Endothelial cell of umbilical vein (primary cell): Measurements from ENCODE around the gene ACTA2. TPM values are rescaled to one million over a fixed set of nuclear protein-coding genes. Genes with fewer than 3 reads are reported as not detected.

Experiments
- BruUV-seq: library from RNA; stranded (reverse); fragments of 400-500 nt; replicated peaks from 2 replicates; lab custom pipeline; 2021; lab: Mats Ljungman, UMichigan
- CTCF ChIA-PET: fragments of 300-600, 350-600 bp; sonication (Branson Sonifier 250); formaldehyde crosslinking; loops from one replicate; lab custom pipeline; 2021; ENCODE audit warnings: antibody characterized with exemption, inconsistent platforms; lab: Charles Lee
- POLR2A ChIA-PET: fragments of 300-600, 350-600 bp; sonication (Branson Sonifier 250); formaldehyde crosslinking; loops from one replicate; lab custom pipeline; 2021; ENCODE audit warnings: antibody characterized with exemption, inconsistent platforms; lab: Charles Lee
- DNase-seq: peaks from one replicate; pipeline ENCODE4 v3.0.0-alpha.2; 2011; ENCODE audit warnings: low read depth, low spot score
- FAIRE-seq: peaks from 2 replicates; lab custom pipeline; 2011; peaks lifted over from hg19 to GRCh38; lab: Jason Lieb, UNC
- H2AFZ ChIP-seq: 2 replicates; pipeline ENCODE4 v1.6.0; 2012; ENCODE audit warnings: low read depth, low read length, control low read depth, inconsistent platforms
- H3K27ac ChIP-seq: 2 replicates; pipeline ENCODE4 v1.5.1; 2011; ENCODE audit warnings: low read depth, mild to moderate bottlenecking, control low read depth, low read length, moderate library complexity; ENCODE audit not compliant: insufficient read depth
- H3K27me3 ChIP-seq, 2 experiments: 2 replicates each; pipeline versions ENCODE4 v1.6.0 to v1.6.1; 2011; ENCODE audit warnings: low read length in 2 of 2, mixed read lengths in 1 of 2; ENCODE audit not compliant: control insufficient read depth in 2 of 2, insufficient read depth in 2 of 2
- H3K36me3 ChIP-seq, 2 experiments: 2 replicates in 1 of 2; 3 replicates in 1 of 2; pipeline ENCODE4 v1.5.1; 2011; ENCODE audit warnings: low read length in 2 of 2, mild to moderate bottlenecking in 1 of 2, moderate library complexity in 1 of 2; ENCODE audit not compliant: control insufficient read depth in 2 of 2, insufficient read depth in 2 of 2; ENCODE audit errors: extremely low read depth in 1 of 2
- H3K4me1 ChIP-seq: 3 replicates; pipeline ENCODE4 v1.5.1; 2011; ENCODE audit warnings: mild to moderate bottlenecking, low read length; ENCODE audit not compliant: control insufficient read depth, insufficient read depth; ENCODE audit errors: extremely low read depth
- H3K4me2 ChIP-seq: 2 replicates; pipeline ENCODE4 v1.6.1; 2011; ENCODE audit warnings: low read length, control low read depth, mixed read lengths; ENCODE audit not compliant: insufficient read depth
- H3K4me3 ChIP-seq, 3 experiments: fragments of 200-600 bp in 1 of 3; sonication (generic), shearing (Covaris generic) in 1 of 3; replicated peaks in 1 of 3; 2 replicates each; pipeline ENCODE4 v1.5.1; 2011 to 2016; ENCODE audit warnings: control low read depth in 3 of 3, low read length in 3 of 3, mild to moderate bottlenecking in 2 of 3, inconsistent platforms in 1 of 3, low read depth in 1 of 3, moderate library complexity in 1 of 3; ENCODE audit not compliant: insufficient read depth in 1 of 3
- H3K79me2 ChIP-seq: 2 replicates; pipeline ENCODE4 v1.6.0; 2012; ENCODE audit warnings: low read length, inconsistent platforms; ENCODE audit not compliant: control insufficient read depth, insufficient read depth
- H3K9ac ChIP-seq: replicated peaks from 2 replicates; pipeline ENCODE3; 2011; ENCODE audit warnings: low read length, control low read depth; ENCODE audit not compliant: insufficient read depth; ENCODE audit errors: extremely low read depth
- H3K9me1 ChIP-seq: replicated peaks from 3 replicates; pipeline ENCODE4 v1.6.0; 2011; ENCODE audit warnings: mild to moderate bottlenecking, low read length; ENCODE audit not compliant: control insufficient read depth, insufficient read depth; ENCODE audit errors: extremely low read depth
- H3K9me3 ChIP-seq: replicated peaks from 2 replicates; pipeline ENCODE4 v1.5.1; 2012; ENCODE audit warnings: low read length, inconsistent platforms; ENCODE audit not compliant: control insufficient read depth, insufficient read depth
- H4K20me1 ChIP-seq: replicated peaks from 2 replicates; pipeline ENCODE3; 2011; ENCODE audit warnings: mild to moderate bottlenecking, low read length; ENCODE audit not compliant: control insufficient read depth, insufficient read depth; ENCODE audit errors: extremely low read depth
- EZH2 ChIP-seq: IDR thresholded peaks from 2 replicates; pipeline ENCODE4 v1.6.1; 2012; ENCODE audit warnings: borderline replicate concordance, low read depth, mild to moderate bottlenecking, moderate library complexity, low read length, inconsistent platforms; ENCODE audit not compliant: severe bottlenecking
- FOS ChIP-seq: IDR thresholded peaks from 2 replicates; pipeline ENCODE4 v1.6.1; 2011; ENCODE audit warnings: mild to moderate bottlenecking, low read length, moderate library complexity, borderline replicate concordance; ENCODE audit not compliant: insufficient read depth
- GATA2 ChIP-seq: IDR thresholded peaks from 2 replicates; pipeline ENCODE4 v1.7.0; 2011; ENCODE audit warnings: low read depth, mild to moderate bottlenecking, moderate library complexity, mixed read lengths, low read length; ENCODE audit not compliant: insufficient read length, insufficient read depth
- MAX ChIP-seq: IDR thresholded peaks from 2 replicates; pipeline ENCODE4 v1.6.1; 2011; ENCODE audit not compliant: insufficient read depth, insufficient read length
- MYC ChIP-seq: IDR thresholded peaks from one replicate; pipeline ENCODE4 v1.6.1; 2011; ENCODE audit warnings: mild to moderate bottlenecking, low read depth, low read length
- POLR2A ChIP-seq: IDR thresholded peaks from 2 replicates; pipeline ENCODE4 v1.6.1; 2012; ENCODE audit warnings: low read depth, mild to moderate bottlenecking, control low read depth, low read length
- POLR2AphosphoS5 ChIP-seq: IDR thresholded peaks from 2 replicates; pipeline ENCODE4 v1.6.1; 2012; ENCODE audit warnings: low read depth, mild to moderate bottlenecking, control low read depth, low read length, moderate library complexity; ENCODE audit not compliant: insufficient read depth
- dilution Hi-C: fragments of 300-500 bp; cut with MboI; formaldehyde crosslinking; loops from one replicate; pipeline ENCODE4 v1.15.0; 2019; ENCODE audit warnings: low sequenced_read_pairs; ENCODE audit not compliant: extremely low pct_ligation_motif_present
- intact Hi-C: fragments of 100-400 bp; cut with micrococcal nuclease; formaldehyde crosslinking; loops from one replicate; pipeline ENCODE4 v1.10.0; 2022
- polyA plus RNA-seq, 4 experiments: library from polyadenylated mRNA; depleted of rRNA in 3 of 4; stranded (reverse) in 3 of 4; unstranded in 1 of 4; fragments of >200 nt; gene quantifications; 2 replicates each; pipeline versions ENCODE4 v1.2.1 to v1.2.3, GENCODE V29; 2011 to 2012; ENCODE audit warnings: missing spikeins in 1 of 4
- total RNA-seq: library from RNA; stranded (reverse); gene quantifications from 2 replicates; pipeline ENCODE4 v1.2.3, GENCODE V29; 2021
- TF ChIP-seq, protein P1 (sequence below), 2 donors: IDR thresholded peaks; 1 replicate in 1 of 2; 2 replicates in 1 of 2; pipeline ENCODE4 v1.5.1; 2011; ENCODE audit warnings: low read length in 2 of 2, mild to moderate bottlenecking in 2 of 2, moderate library complexity in 2 of 2, control low read depth in 1 of 2, inconsistent platforms in 1 of 2, low read depth in 1 of 2; ENCODE audit not compliant: insufficient read depth in 1 of 2; ENCODE audit errors: extremely low read depth in 1 of 2

Gene ACTA2
- total and polyA plus RNA-seq, 2 donors (not counting 3 experiments of a cell fraction or from before 2014, with no cell fraction given) = 6.3 to 9.7 TPM

- TF ChIP-seq MAX = no peak
- TF ChIP-seq, protein P1, sequence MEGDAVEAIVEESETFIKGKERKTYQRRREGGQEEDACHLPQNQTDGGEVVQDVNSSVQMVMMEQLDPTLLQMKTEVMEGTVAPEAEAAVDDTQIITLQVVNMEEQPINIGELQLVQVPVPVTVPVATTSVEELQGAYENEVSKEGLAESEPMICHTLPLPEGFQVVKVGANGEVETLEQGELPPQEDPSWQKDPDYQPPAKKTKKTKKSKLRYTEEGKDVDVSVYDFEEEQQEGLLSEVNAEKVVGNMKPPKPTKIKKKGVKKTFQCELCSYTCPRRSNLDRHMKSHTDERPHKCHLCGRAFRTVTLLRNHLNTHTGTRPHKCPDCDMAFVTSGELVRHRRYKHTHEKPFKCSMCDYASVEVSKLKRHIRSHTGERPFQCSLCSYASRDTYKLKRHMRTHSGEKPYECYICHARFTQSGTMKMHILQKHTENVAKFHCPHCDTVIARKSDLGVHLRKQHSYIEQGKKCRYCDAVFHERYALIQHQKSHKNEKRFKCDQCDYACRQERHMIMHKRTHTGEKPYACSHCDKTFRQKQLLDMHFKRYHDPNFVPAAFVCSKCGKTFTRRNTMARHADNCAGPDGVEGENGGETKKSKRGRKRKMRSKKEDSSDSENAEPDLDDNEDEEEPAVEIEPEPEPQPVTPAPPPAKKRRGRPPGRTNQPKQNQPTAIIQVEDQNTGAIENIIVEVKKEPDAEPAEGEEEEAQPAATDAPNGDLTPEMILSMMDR (IDR thresholded peaks at IDR 0.05; ENCODE audit: extremely low read depth in 1 of 2, insufficient read depth in 1 of 2, low read depth in 1 of 2, low read length in 2 of 2) = no peak
- no peak for TF ChIP-seq POLR2AphosphoS5
- TF ChIP-seq FOS = no peak
- no peak for TF ChIP-seq GATA2
- no peak for TF ChIP-seq EZH2
- no peak for TF ChIP-seq POLR2A
- TF ChIP-seq MYC = no peak
- peaks cover 23 to 25% of the 10 kb centered on the region in 2 experiments for H3K27me3 ChIP-seq
- no TSS peak for BruUV-seq
- no peaks in the 10 kb centered on the region for H3K4me1 ChIP-seq
- H3K4me3 ChIP-seq = no peak overlapping the region
- intact Hi-C loops = no loop called here
- no peaks in the 10 kb centered on the region for H3K79me2 ChIP-seq
- POLR2A ChIA-PET = no interaction called here
- H3K9me1 ChIP-seq = no peaks in the 10 kb centered on the region
- H3K4me2 ChIP-seq = no peak overlapping the region
- CTCF ChIA-PET = interaction anchor here (0.7 to 1.3 kb wide), 4 partner anchors 9 to 119 kb away, joined by 3 to 4 read pairs (median 3); no protein-coding TSS in a partner anchor
- no peaks in the 10 kb centered on the region for H3K36me3 ChIP-seq
- H3K9me3 ChIP-seq = no peaks in the 10 kb centered on the region
- no peak overlapping the region for H3K9ac ChIP-seq
- no peak for FAIRE-seq
- no peak overlapping the region for H2AFZ ChIP-seq
- dilution Hi-C loops = no loop called here
- DNase-seq = no peak
- H3K27ac ChIP-seq = no peak overlapping the region
- no peaks in the 10 kb centered on the region for H4K20me1 ChIP-seq
Measured at GRCh38 chr10:88954458-88955083, 2.0 kb upstream of the ACTA2 start.
